Liver (tissue), 9 donors: ENCODE measurements around the gene ABHD17C. TPM values are rescaled to one million over a fixed set of nuclear protein-coding genes. Genes with fewer than 3 reads are reported as not detected.

Source experiments
- DNase-seq: peaks from one replicate; pipeline ENCODE4 v3.0.0-alpha.2; 2017; ENCODE audit warnings: low spot score
- H3K27ac ChIP-seq, 2 donors: one replicate each; pipeline ENCODE4 v1.7.0; 2013; ENCODE audit warnings: inconsistent platforms in 2 of 2, low read length in 2 of 2, control low read depth in 1 of 2, low read depth in 1 of 2, mild to moderate bottlenecking in 1 of 2
- H3K27me3 ChIP-seq, 4 donors: one replicate each; pipeline versions ENCODE4 v1.6.1 to v1.7.0; 2013; ENCODE audit warnings: low read length in 3 of 4, inconsistent platforms in 1 of 4, mild to moderate bottlenecking in 1 of 4, moderate library complexity in 1 of 4; ENCODE audit not compliant: control insufficient read depth in 4 of 4, insufficient read depth in 4 of 4
- H3K36me3 ChIP-seq, 4 donors: one replicate each; pipeline versions ENCODE4 v1.6.1 to v1.7.0; 2013; ENCODE audit warnings: low read length in 3 of 4, mild to moderate bottlenecking in 3 of 4, low read depth in 1 of 4, moderate library complexity in 1 of 4; ENCODE audit not compliant: control insufficient read depth in 4 of 4, insufficient read depth in 3 of 4
- H3K4me1 ChIP-seq, 4 donors: one replicate each; pipeline versions ENCODE4 v1.6.1 to v1.7.0; 2013; ENCODE audit warnings: low read length in 3 of 4, mild to moderate bottlenecking in 3 of 4, moderate library complexity in 1 of 4; ENCODE audit not compliant: control insufficient read depth in 4 of 4, insufficient read depth in 4 of 4
- H3K4me3 ChIP-seq, 3 donors: one replicate each; pipeline versions ENCODE4 v1.6.1 to v1.7.0; 2013; ENCODE audit warnings: low read length in 3 of 3, control low read depth in 1 of 3, low read depth in 1 of 3, mild to moderate bottlenecking in 1 of 3
- H3K9ac ChIP-seq, 2 donors: one replicate each; pipeline ENCODE4 v1.7.0; 2013; ENCODE audit warnings: low read length in 2 of 2, mild to moderate bottlenecking in 2 of 2, moderate library complexity in 2 of 2, control low read depth in 1 of 2, low read depth in 1 of 2
- H3K9me3 ChIP-seq, 4 donors: one replicate each; pipeline versions ENCODE4 v1.6.1 to v1.7.0; 2013; ENCODE audit warnings: low read length in 3 of 4; ENCODE audit not compliant: control insufficient read depth in 4 of 4
- ATF3 ChIP-seq: IDR thresholded peaks from 2 replicates; pipeline ENCODE4 v1.6.1; 2016; ENCODE audit warnings: antibody characterized with exemption
- EGR1 ChIP-seq, 2 donors: IDR thresholded peaks; 2 replicates each; pipeline ENCODE4 v1.6.1; 2016 to 2018; ENCODE audit warnings: antibody characterized with exemption in 2 of 2, low read depth in 2 of 2
- FOXA1 ChIP-seq: IDR thresholded peaks from 2 replicates; pipeline ENCODE4 v1.6.1; 2016; ENCODE audit warnings: antibody characterized with exemption
- GABPA ChIP-seq, 2 donors: IDR thresholded peaks in 1 of 2; conservative IDR thresholded peaks in 1 of 2; 2 replicates each; pipeline ENCODE4 v1.6.1; 2016; ENCODE audit warnings: antibody characterized with exemption in 2 of 2, mild to moderate bottlenecking in 1 of 2, moderate library complexity in 1 of 2
- HNF4A ChIP-seq, 2 donors: conservative IDR thresholded peaks; 2 replicates each; pipeline ENCODE4 v1.6.1; 2016; ENCODE audit warnings: antibody characterized with exemption in 2 of 2, mild to moderate bottlenecking in 2 of 2
- HNF4G ChIP-seq: IDR thresholded peaks from 2 replicates; pipeline ENCODE4 v1.6.1; 2016; ENCODE audit warnings: antibody characterized with exemption
- JUND ChIP-seq, 2 donors: IDR thresholded peaks; 2 replicates each; pipeline ENCODE4 v1.6.1; 2016; ENCODE audit warnings: antibody characterized with exemption in 2 of 2
- NR2F2 ChIP-seq: IDR thresholded peaks from 2 replicates; pipeline ENCODE4 v1.6.1; 2016; ENCODE audit warnings: antibody characterized with exemption
- RAD21 ChIP-seq, 2 donors: IDR thresholded peaks; 2 replicates each; pipeline ENCODE4 v1.6.1; 2016; ENCODE audit warnings: antibody characterized with exemption in 2 of 2, mild to moderate bottlenecking in 2 of 2
- REST ChIP-seq: IDR thresholded peaks from 2 replicates; pipeline ENCODE4 v1.6.1; 2016; ENCODE audit warnings: antibody characterized with exemption, mild to moderate bottlenecking
- RXRA ChIP-seq, 2 donors: IDR thresholded peaks; 2 replicates each; pipeline ENCODE4 v1.6.1; 2017 to 2018; ENCODE audit warnings: antibody characterized with exemption in 2 of 2, mild to moderate bottlenecking in 1 of 2
- SP1 ChIP-seq: IDR thresholded peaks from 2 replicates; pipeline ENCODE4 v1.6.1; 2018; ENCODE audit warnings: antibody characterized with exemption, mild to moderate bottlenecking
- TAF1 ChIP-seq: conservative IDR thresholded peaks from 2 replicates; pipeline ENCODE4 v1.6.1; 2016; ENCODE audit warnings: antibody characterized with exemption, mild to moderate bottlenecking
- YY1 ChIP-seq: IDR thresholded peaks from 2 replicates; pipeline ENCODE4 v1.6.1; 2016; ENCODE audit warnings: antibody characterized with exemption, mild to moderate bottlenecking
- WGBS: extraction: QIAGEN DNeasy Blood & Tissue Kit; methylation state at CpG from one replicate; pipeline ENCODE4 v1.1.7; 2013; 5-methylcytosine and 5-hydroxymethylcytosine counted together
- polyA plus RNA-seq, 2 donors: library from polyadenylated mRNA; stranded (reverse) in 1 of 2; unstranded in 1 of 2; fragments of 200-250 nt in 1 of 2; fragments of >200 nt in 1 of 2; fragmentation: Nextera tagmentation in 1 of 2; extraction: Ambion mirVana in 1 of 2; gene quantifications; one replicate each; pipeline versions ENCODE4 v1.2.1 to v1.2.3, GENCODE V29; 2013 to 2015
- total RNA-seq, 2 donors: library from RNA; depleted of rRNA; stranded (reverse); fragments of >200 nt; gene quantifications; one replicate each; pipeline ENCODE4 v1.2.3, GENCODE V29; 2014
- TF ChIP-seq, protein P1 (sequence below): IDR thresholded peaks from 2 replicates; pipeline ENCODE4 v1.6.1; 2016; ENCODE audit warnings: antibody characterized with exemption
- TF ChIP-seq, protein P2 (sequence below): IDR thresholded peaks from 2 replicates; pipeline ENCODE4 v1.6.1; 2016; ENCODE audit warnings: antibody characterized with exemption
- TF ChIP-seq, protein P3 (sequence below): fragments of 150-350 bp; IDR thresholded peaks from 2 replicates; pipeline ENCODE4 v1.5.1; 2017; ENCODE audit warnings: improper control_type of control experiment, low read depth, low read length; ENCODE audit not compliant: missing input control
- donor health status: healthy.
- donor health status: healthy.
- donor health status: healthy.
- donor health status: healthy.
- donor health status: healthy.

The ABHD17C gene
- total and polyA plus RNA-seq, 4 donors, result 0.79 to 3.0 (median 2.0) TPM

DNA sequence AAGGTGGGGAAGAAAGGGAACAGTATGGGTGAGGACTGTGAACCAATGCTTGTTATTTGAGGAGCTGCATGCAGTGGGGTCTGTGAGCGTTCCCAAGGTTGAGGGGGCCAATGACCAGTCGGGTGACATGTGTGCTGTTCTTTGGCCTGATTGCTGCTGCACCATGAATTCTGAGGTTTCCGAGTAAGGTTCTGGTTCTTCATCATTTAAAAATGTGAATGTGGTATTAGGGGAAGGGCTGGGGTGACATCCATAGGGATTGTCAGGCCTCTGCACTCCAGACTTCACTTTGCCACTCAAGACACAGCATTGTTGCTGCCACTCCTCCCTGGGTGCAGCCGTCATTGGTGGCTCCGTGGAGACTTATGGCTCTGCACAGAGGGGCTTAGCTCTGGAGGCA lies 32.5 kb downstream of the ABHD17C start (continued):
- TF ChIP-seq JUND (IDR thresholded peaks at IDR 0.05) (no peak), RAD21 (IDR thresholded peaks at IDR 0.05) (no peak), ATF3 (no peak)

DNA sequence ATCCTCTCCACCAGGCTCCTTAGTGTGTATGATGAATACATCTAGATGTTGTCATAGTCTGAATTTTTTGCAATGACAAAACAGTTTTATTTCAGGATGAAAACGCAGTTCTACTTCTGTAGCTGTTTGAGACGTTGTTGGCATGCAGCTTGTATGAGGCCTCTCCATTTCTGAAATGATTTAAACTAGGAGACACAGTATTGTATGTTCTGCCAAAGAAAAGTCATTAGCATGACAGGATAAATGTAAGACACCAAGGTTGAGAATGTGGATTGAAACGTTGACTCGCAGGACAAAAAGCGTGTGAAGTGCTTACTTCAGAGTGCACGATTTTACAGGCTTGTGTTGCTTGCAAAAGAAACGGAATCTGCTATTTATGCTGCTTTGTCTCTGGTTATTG lies 35.3 kb downstream of the ABHD17C start:
- WGBS, result 94% methylated on average over 7 of the region's 7 CpGs
- no peaks in the 10 kb centered on the region for H3K4me1 ChIP-seq

GRCh38 chr15:80730926-80731325 lies 35.8 kb downstream of the ABHD17C start:
- Histone ChIP-seq H3K4me3 (no peak overlapping the region), H3K9me3 (no peaks in the 10 kb centered on the region), H3K36me3 (no peaks in the 10 kb centered on the region), H3K9ac (no peak overlapping the region), H3K4me1 (no peaks in the 10 kb centered on the region), H3K27ac (no peak overlapping the region), H3K27me3 (no peaks in the 10 kb centered on the region)
- TF ChIP-seq TAF1, result no peak
- TF ChIP-seq, protein P1, sequence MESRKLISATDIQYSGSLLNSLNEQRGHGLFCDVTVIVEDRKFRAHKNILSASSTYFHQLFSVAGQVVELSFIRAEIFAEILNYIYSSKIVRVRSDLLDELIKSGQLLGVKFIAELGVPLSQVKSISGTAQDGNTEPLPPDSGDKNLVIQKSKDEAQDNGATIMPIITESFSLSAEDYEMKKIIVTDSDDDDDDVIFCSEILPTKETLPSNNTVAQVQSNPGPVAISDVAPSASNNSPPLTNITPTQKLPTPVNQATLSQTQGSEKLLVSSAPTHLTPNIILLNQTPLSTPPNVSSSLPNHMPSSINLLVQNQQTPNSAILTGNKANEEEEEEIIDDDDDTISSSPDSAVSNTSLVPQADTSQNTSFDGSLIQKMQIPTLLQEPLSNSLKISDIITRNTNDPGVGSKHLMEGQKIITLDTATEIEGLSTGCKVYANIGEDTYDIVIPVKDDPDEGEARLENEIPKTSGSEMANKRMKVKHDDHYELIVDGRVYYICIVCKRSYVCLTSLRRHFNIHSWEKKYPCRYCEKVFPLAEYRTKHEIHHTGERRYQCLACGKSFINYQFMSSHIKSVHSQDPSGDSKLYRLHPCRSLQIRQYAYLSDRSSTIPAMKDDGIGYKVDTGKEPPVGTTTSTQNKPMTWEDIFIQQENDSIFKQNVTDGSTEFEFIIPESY, result no peak
- no peak for TF ChIP-seq ATF3
- TF ChIP-seq RXRA (IDR thresholded peaks at IDR 0.05), result no peak
- no peak for TF ChIP-seq SP1
- TF ChIP-seq GABPA (IDR thresholded peaks at IDR 0.05 in 1 of 2, conservative IDR thresholded peaks at IDR 0.05 in 1 of 2), result no peak
- TF ChIP-seq, protein P2, sequence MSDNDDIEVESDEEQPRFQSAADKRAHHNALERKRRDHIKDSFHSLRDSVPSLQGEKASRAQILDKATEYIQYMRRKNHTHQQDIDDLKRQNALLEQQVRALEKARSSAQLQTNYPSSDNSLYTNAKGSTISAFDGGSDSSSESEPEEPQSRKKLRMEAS, result no peak
- TF ChIP-seq NR2F2, result no peak
- TF ChIP-seq JUND (IDR thresholded peaks at IDR 0.05), result no peak
- no peak for TF ChIP-seq FOXA1
- TF ChIP-seq, protein P3, sequence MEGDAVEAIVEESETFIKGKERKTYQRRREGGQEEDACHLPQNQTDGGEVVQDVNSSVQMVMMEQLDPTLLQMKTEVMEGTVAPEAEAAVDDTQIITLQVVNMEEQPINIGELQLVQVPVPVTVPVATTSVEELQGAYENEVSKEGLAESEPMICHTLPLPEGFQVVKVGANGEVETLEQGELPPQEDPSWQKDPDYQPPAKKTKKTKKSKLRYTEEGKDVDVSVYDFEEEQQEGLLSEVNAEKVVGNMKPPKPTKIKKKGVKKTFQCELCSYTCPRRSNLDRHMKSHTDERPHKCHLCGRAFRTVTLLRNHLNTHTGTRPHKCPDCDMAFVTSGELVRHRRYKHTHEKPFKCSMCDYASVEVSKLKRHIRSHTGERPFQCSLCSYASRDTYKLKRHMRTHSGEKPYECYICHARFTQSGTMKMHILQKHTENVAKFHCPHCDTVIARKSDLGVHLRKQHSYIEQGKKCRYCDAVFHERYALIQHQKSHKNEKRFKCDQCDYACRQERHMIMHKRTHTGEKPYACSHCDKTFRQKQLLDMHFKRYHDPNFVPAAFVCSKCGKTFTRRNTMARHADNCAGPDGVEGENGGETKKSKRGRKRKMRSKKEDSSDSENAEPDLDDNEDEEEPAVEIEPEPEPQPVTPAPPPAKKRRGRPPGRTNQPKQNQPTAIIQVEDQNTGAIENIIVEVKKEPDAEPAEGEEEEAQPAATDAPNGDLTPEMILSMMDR, result no peak
- TF ChIP-seq YY1, result no peak
- TF ChIP-seq HNF4G, result no peak
- no peak for TF ChIP-seq HNF4A (conservative IDR thresholded peaks at IDR 0.05)
- 86% methylated on average over 6 of the region's 6 CpGs for WGBS
- no peak for DNase-seq

More for the DNA sequence above, 35.3 kb downstream of the ABHD17C start:
- no peak overlapping the region for H3K4me3 ChIP-seq
- H3K9ac ChIP-seq, result no peak overlapping the region
- no peak for DNase-seq
- H3K9me3 ChIP-seq, result no peaks in the 10 kb centered on the region
- no peaks in the 10 kb centered on the region for H3K27me3 ChIP-seq
- no peak overlapping the region for H3K27ac ChIP-seq
- TF ChIP-seq REST, result no peak
- TF ChIP-seq FOXA1, result no peak
- TF ChIP-seq HNF4A (conservative IDR thresholded peaks at IDR 0.05), result no peak
- no peak for TF ChIP-seq SP1
- TF ChIP-seq EGR1 (IDR thresholded peaks at IDR 0.05; ENCODE audit: low read depth in 2 of 2), result no peak
- H3K36me3 ChIP-seq, result no peaks in the 10 kb centered on the region
